ENCODE results near the gene FICD.
"Not testable (repeated sequence)": the region's sequence is repeated elsewhere in the genome, so short reads cannot be mapped to it uniquely, and the experiment has no call there.

FICD gene

GRCh38 chr12:108538616-108539195, 23.6 kb downstream of the FICD start:
- DNase-seq = no peak

GRCh38 chr12:108542320-108542719, 27.2 kb downstream of the FICD start:
- no peak for DNase-seq

- no peak for DNase-seq
These were observed 28.6 kb downstream of the FICD start for GRCh38 chr12:108543652-108544051.

GRCh38 chr12:108547686-108548085, 32.6 kb downstream of the FICD start:
- DNase-seq = no peak

- no peak for DNase-seq
These were observed 34.0 kb downstream of the FICD start for GRCh38 chr12:108548954-108549521.

GRCh38 chr12:108551535-108551934, 36.5 kb downstream of the FICD start:
- DNase-seq = no peak

GRCh38 chr12:108553799-108554198, 38.7 kb downstream of the FICD start:
- no peak for DNase-seq

- not testable (repeated sequence) for DNase-seq
These were observed 40.3 kb downstream of the FICD start for GRCh38 chr12:108555383-108555782.

GRCh38 chr12:108559007-108559655, 44.1 kb downstream of the FICD start:
- no peak for DNase-seq

- DNase-seq = no peak
These were observed 44.7 kb downstream of the FICD start for GRCh38 chr12:108559748-108560147.

GRCh38 chr12:108560321-108560721, 45.2 kb downstream of the FICD start:
- no peak for DNase-seq

- DNase-seq = peak; percentile 91
These were observed 46.0 kb downstream of the FICD start, which contains the start of gene SART3 for GRCh38 chr12:108560752-108561719. TSS of gene SART3 (minus strand) at chr12:108561173. CDS start at chr12:108561154, 19 bp downstream.

- peak; percentile 88 for DNase-seq
These were observed 46.8 kb downstream of the FICD start for GRCh38 chr12:108561852-108562347.

GRCh38 chr12:108562348-108563135, 47.5 kb downstream of the FICD start, which contains the start of gene ISCU:
TSS of gene ISCU (plus strand) at chr12:108562596. CDS start at chr12:108562623, 27 bp downstream.
- peak; percentile 91 for DNase-seq

- peak; percentile 63 for DNase-seq
These were observed 48.2 kb downstream of the FICD start for GRCh38 chr12:108563136-108563803.

GRCh38 chr12:108563804-108564151, 48.7 kb downstream of the FICD start:
- no peak for DNase-seq

GRCh38 chr12:108564724-108565123, 49.6 kb downstream of the FICD start:
- no peak for DNase-seq

- DNase-seq = no peak
These were observed 50.1 kb downstream of the FICD start for GRCh38 chr12:108565146-108565545.

- DNase-seq = peak; percentile 13
These were observed 50.9 kb downstream of the FICD start for GRCh38 chr12:108565976-108566375.

GRCh38 chr12:108566452-108566851, 51.4 kb downstream of the FICD start:
- no peak for DNase-seq
